Lower lobe of right lung (tissue), 2 donors: ENCODE measurements around the gene BET1L. TPM values are rescaled to one million over a fixed set of nuclear protein-coding genes. Genes with fewer than 3 reads are reported as not detected.
"Not testable (repeated sequence)": the region's sequence is repeated elsewhere in the genome, so short reads cannot be mapped to it uniquely, and the experiment has no call there.

ENCODE experiments used
- ATAC-seq, 2 donors: fragments of 200-7000 bp; cut with Tn5 transposase; one replicate each; pipeline ENCODE4 v1.9.1; 2020 to 2022; ENCODE audit warnings: mild to moderate bottlenecking in 2 of 2, moderate library complexity in 2 of 2
- DNase-seq: peaks from one replicate; pipeline ENCODE4 v3.0.0-alpha.2; 2020
- H3K27ac ChIP-seq: fragments of 200-600 bp; one replicate; pipeline ENCODE4 v1.8.0; 2022
- H3K27me3 ChIP-seq: fragments of 200-600 bp; one replicate; pipeline ENCODE4 v1.8.0; 2022; ENCODE audit warnings: low read depth
- H3K36me3 ChIP-seq: fragments of 200-600 bp; one replicate; pipeline ENCODE4 v1.8.0; 2022; ENCODE audit warnings: mild to moderate bottlenecking
- H3K4me1 ChIP-seq: fragments of 200-600 bp; one replicate; pipeline ENCODE4 v1.8.0; 2022
- H3K4me3 ChIP-seq: fragments of 200-600 bp; one replicate; pipeline ENCODE4 v1.8.0; 2022; ENCODE audit warnings: mild to moderate bottlenecking
- H3K9me3 ChIP-seq: fragments of 200-600 bp; one replicate; pipeline ENCODE4 v1.8.0; 2022
- CTCF ChIP-seq: fragments of 200-600 bp; IDR thresholded peaks from one replicate; pipeline ENCODE4 v1.8.0; 2022; ENCODE audit warnings: antibody characterized with exemption, mild to moderate bottlenecking
- intact Hi-C: fragments of 100-400 bp; cut with DNase I; formaldehyde crosslinking; loops from one replicate; pipeline ENCODE4 v1.11.0; 2022
- total RNA-seq: library from RNA; stranded (reverse); fragmentation: NEBNext Ultra II Directional; extraction: Animal tissue kit (Norgen Biotek cat#: 25700); gene quantifications from one replicate; pipeline ENCODE4 v1.2.1, GENCODE V29; 2021
- donor health status: DM: no; HTN: yes; CAD: no; lungs with severe emphysema.

The BET1L gene
- total RNA-seq, 1 donor from 2014 or later, result 54.2 TPM

DNA sequence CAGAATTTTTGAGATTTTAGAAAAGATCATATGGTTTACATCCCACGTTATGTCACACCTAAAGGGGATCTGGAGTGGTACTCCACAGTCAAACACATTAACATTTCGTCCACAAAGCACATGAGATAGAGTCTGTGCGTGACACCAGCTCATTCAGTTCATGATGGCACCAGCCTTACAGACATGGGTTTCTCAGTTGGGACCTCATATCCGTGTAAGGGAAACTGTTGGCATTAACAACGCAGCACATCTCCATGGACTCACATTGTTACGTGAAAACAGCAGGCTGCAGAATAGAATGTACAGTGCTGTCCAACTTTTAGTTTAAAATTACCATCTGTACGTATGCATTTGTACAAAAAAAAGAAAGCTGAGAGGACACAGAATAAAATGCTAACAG lies 14.3 kb upstream of the BET1L start:
- peaks cover 33% of the 10 kb centered on the region for H3K36me3 ChIP-seq
- H3K4me3 ChIP-seq, result no peak overlapping the region
- H3K27ac ChIP-seq, result no peak overlapping the region
- H3K27me3 ChIP-seq, result no peaks in the 10 kb centered on the region
- H3K9me3 ChIP-seq, result no peaks in the 10 kb centered on the region
- no peak for ATAC-seq
- no peak for TF ChIP-seq CTCF
- intact Hi-C loops, result no loop called here
- no peak for DNase-seq
- peaks cover 5% of the 10 kb centered on the region for H3K4me1 ChIP-seq

DNA sequence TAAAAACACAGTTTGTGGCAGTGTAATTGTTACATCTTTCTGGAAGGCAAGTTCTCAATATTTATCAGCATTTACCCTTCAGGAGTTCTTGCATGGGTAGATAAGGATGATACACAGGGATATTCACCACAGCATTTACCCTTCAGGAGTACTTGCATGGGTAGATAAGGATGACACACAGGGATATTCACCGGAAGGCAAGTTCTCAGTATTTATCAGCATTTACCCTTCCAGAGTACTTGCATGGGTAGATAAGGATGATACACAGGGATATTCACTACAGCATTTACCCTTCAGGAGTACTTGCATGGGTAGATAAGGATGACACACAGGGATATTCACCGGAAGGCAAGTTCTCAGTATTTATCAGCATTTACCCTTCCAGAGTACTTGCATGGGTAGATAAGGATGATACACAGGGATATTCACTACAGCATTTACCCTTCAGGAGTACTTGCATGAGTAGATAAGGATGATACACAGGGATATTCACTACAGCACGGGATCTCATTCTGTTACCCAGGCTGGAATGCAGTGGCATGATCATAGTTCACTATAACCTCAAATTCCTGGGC lies 13.5 kb upstream of the BET1L start:
- H3K27ac ChIP-seq, H3K9me3 ChIP-seq, DNase-seq, H3K4me1 ChIP-seq, H3K27me3 ChIP-seq, intact Hi-C loops, ATAC-seq, H3K4me3 ChIP-seq: not testable (repeated sequence)
- peaks cover 41% of the 10 kb centered on the region for H3K36me3 ChIP-seq

DNA sequence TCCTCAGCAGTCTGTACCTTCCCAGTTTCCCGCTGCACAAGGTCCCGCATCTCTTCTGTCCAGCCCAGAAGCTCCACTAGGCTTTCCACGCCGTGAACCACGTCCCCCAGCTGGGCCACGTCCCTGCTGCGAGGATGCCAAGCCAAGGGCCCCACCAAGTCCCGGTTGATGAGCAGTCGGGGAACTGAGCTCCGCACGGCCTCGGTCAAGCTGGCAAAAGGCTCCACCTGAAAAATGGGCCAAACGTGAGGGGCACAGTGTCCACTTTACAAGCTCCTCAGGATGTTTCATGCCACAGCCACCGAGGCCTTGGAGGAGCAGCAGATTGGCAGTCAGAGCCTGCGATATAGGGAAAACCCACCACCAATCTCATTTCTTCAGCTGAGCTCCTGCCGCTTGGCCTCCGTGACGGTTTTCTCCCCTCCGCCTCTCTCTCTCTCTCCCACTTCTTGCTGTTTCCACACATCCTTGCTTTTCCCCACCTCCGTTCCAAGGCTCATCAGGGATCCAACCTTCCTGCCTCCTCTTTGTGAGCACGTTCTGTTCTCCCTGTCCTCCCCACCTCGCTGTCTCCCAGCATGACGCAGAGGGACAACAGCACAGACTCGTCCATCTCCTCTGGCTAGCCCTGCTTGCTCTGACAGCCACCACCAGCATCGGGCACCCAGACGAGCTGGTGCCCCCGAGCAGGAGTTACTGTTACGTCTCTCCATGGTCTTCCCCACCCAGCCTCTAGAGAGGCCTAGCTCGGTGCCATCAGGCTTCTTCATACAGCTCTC lies 11.8 kb upstream of the BET1L start:
- no peak for TF ChIP-seq CTCF
- no peak overlapping the region for H3K4me3 ChIP-seq
- H3K27ac ChIP-seq, result no peak overlapping the region
- H3K4me1 ChIP-seq, result no peaks in the 10 kb centered on the region
- no peaks in the 10 kb centered on the region for H3K27me3 ChIP-seq
- intact Hi-C loops, result no loop called here
- H3K9me3 ChIP-seq, result no peaks in the 10 kb centered on the region
- ATAC-seq (no peak), DNase-seq (no peak)
- H3K36me3 ChIP-seq, result peaks cover 58% of the 10 kb centered on the region

DNA sequence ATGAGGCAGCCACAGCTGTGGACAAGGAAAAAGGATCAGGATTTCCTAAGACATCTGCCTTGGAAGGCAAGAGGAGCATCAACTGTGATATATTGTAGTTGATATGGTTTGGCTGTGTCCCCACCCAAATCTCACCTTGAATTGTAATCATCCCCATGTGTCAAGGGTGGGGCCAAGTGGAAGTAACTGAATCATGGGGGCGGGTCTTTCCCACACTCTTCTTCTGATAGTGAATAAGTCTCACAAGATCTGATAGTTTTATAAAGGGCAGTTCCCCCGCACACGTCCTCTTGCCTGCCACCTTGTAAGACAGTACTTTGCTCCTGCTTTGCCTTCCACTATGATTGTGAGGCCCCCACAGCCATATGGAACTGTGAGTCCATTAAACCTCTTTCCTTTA lies 10.5 kb upstream of the BET1L start:
- Histone ChIP-seq H3K9me3 (no peaks in the 10 kb centered on the region), H3K27me3 (no peaks in the 10 kb centered on the region), H3K27ac (no peak overlapping the region), H3K36me3 (peaks cover 71% of the 10 kb centered on the region), H3K4me3 (no peak overlapping the region), H3K4me1 (no peaks in the 10 kb centered on the region)
- ATAC-seq, result no peak
- no peak for TF ChIP-seq CTCF
- no peak for DNase-seq
- intact Hi-C loops, result no loop called here

- DNase-seq, result no peak
- Histone ChIP-seq H3K36me3 (peaks cover 73% of the 10 kb centered on the region), H3K9me3 (no peaks in the 10 kb centered on the region), H3K4me3 (no peak overlapping the region), H3K27me3 (no peaks in the 10 kb centered on the region), H3K27ac (no peak overlapping the region), H3K4me1 (peaks cover 4% of the 10 kb centered on the region)
- no peak for ATAC-seq
- intact Hi-C loops, result no loop called here
- no peak for TF ChIP-seq CTCF
Measured at GRCh38 chr11:216081-216974, 9.1 kb upstream of the BET1L start.
